Neural progenitor cell (in vitro differentiated cells): Measurements from ENCODE around the gene GLE1.

Source experiments
- EZH2 ChIP-seq: fragments of 200-600 bp; sonication (generic); IDR thresholded peaks from 2 replicates; pipeline ENCODE4 v1.6.1; 2017; ENCODE audit warnings: antibody characterized with exemption, mild to moderate bottlenecking, moderate library complexity
- EZH2phosphoT487 ChIP-seq: fragments of 200-600 bp; sonication (generic); IDR thresholded peaks from 2 replicates; pipeline ENCODE4 v1.6.1; 2017; ENCODE audit warnings: antibody characterized with exemption
- TF ChIP-seq, protein P1 (sequence below): fragments of 200-600 bp; sonication (generic); IDR thresholded peaks from 2 replicates; pipeline ENCODE4 v1.5.1; 2017; ENCODE audit warnings: antibody characterized with exemption, mild to moderate bottlenecking

DNA sequence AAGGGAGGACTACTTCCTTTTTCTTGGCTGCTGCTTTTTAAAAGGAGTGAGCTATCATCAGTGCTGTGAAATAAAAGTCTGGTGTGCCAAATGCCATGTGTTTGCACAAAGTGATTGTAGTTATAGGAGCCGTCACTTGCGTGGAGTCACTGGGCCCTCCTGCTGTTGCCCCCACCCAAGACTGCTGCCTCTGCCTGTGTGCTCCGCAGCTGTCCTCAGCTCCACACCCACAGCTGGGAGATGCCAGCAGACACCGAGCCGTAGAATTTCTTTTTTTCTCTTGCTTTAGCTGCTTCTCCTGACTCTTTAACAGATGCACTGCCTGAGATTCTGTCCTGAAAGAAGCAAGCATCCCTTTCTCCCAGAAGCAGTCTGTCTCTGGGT, 9.8 kb upstream of the GLE1 start:
- TF ChIP-seq, protein P1, sequence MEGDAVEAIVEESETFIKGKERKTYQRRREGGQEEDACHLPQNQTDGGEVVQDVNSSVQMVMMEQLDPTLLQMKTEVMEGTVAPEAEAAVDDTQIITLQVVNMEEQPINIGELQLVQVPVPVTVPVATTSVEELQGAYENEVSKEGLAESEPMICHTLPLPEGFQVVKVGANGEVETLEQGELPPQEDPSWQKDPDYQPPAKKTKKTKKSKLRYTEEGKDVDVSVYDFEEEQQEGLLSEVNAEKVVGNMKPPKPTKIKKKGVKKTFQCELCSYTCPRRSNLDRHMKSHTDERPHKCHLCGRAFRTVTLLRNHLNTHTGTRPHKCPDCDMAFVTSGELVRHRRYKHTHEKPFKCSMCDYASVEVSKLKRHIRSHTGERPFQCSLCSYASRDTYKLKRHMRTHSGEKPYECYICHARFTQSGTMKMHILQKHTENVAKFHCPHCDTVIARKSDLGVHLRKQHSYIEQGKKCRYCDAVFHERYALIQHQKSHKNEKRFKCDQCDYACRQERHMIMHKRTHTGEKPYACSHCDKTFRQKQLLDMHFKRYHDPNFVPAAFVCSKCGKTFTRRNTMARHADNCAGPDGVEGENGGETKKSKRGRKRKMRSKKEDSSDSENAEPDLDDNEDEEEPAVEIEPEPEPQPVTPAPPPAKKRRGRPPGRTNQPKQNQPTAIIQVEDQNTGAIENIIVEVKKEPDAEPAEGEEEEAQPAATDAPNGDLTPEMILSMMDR = no peak
- no peak for TF ChIP-seq EZH2
- no peak for TF ChIP-seq EZH2phosphoT487
